Mesenchymal stem cell (in vitro differentiated cells and primary cell): ENCODE measurements around the gene TAF11.

Experiments
- DNase-seq: peaks from one replicate; pipeline ENCODE4 v3.0.0-alpha.2; 2013
- H2AFZ ChIP-seq: one replicate; pipeline ENCODE4 v1.6.1; 2013; ENCODE audit warnings: low read depth, mild to moderate bottlenecking, control low read depth, inconsistent platforms, low read length, moderate library complexity
- H2AK5ac ChIP-seq: 2 replicates; pipeline ENCODE4 v1.6.1; 2013; ENCODE audit warnings: low read length, moderate library complexity, mild to moderate bottlenecking, inconsistent platforms; ENCODE audit not compliant: severe bottlenecking
- H2BK120ac ChIP-seq: one replicate; pipeline ENCODE4 v1.6.1; 2013; ENCODE audit warnings: low read depth, mild to moderate bottlenecking, inconsistent platforms, low read length, moderate library complexity
- H2BK12ac ChIP-seq, 2 experiments: one replicate each; pipeline ENCODE4 v1.6.1; 2013; ENCODE audit warnings: inconsistent platforms in 2 of 2, low read length in 2 of 2, mild to moderate bottlenecking in 2 of 2, moderate library complexity in 2 of 2, control low read depth in 1 of 2
- H2BK15ac ChIP-seq: one replicate; pipeline ENCODE4 v1.6.1; 2013; ENCODE audit warnings: mild to moderate bottlenecking, low read depth, inconsistent platforms; ENCODE audit not compliant: poor library complexity, severe bottlenecking
- H2BK5ac ChIP-seq: 2 replicates; pipeline ENCODE4 v1.6.1; 2013; ENCODE audit warnings: low read depth, mild to moderate bottlenecking, low read length, control low read depth, inconsistent platforms; ENCODE audit not compliant: poor library complexity, severe bottlenecking
- H3K14ac ChIP-seq, 2 experiments: one replicate each; pipeline ENCODE4 v1.6.1; 2013; ENCODE audit warnings: inconsistent platforms in 2 of 2, low read length in 2 of 2, control low read depth in 1 of 2, mild to moderate bottlenecking in 1 of 2, moderate library complexity in 1 of 2
- H3K18ac ChIP-seq, 2 experiments: one replicate each; pipeline ENCODE4 v1.6.1; 2013; ENCODE audit warnings: inconsistent platforms in 2 of 2, low read length in 2 of 2, control low read depth in 1 of 2, low read depth in 1 of 2, mild to moderate bottlenecking in 1 of 2
- H3K23ac ChIP-seq, 2 experiments: one replicate each; pipeline ENCODE4 v1.6.1; 2013; ENCODE audit warnings: inconsistent platforms in 2 of 2, low read length in 2 of 2, mild to moderate bottlenecking in 2 of 2, moderate library complexity in 2 of 2, control low read depth in 1 of 2
- H3K27ac ChIP-seq: 2 replicates; pipeline ENCODE4 v1.5.1; 2013; ENCODE audit warnings: mild to moderate bottlenecking, moderate library complexity, low read length, control low read depth, inconsistent platforms; ENCODE audit not compliant: poor library complexity, severe bottlenecking
- H3K27me3 ChIP-seq, 2 experiments: 2 replicates each; pipeline versions ENCODE4 v1.6.1 to v1.7.0; 2013; ENCODE audit warnings: low read length in 2 of 2, mild to moderate bottlenecking in 2 of 2, moderate library complexity in 2 of 2, control low read depth in 1 of 2, inconsistent platforms in 1 of 2; ENCODE audit not compliant: control insufficient read depth in 1 of 2, insufficient read depth in 1 of 2
- H3K36me3 ChIP-seq, 2 experiments: 2 replicates each; pipeline versions ENCODE4 v1.6.1 to v1.7.0; 2013; ENCODE audit warnings: low read length in 2 of 2, control low read depth in 1 of 2, inconsistent platforms in 1 of 2, low read depth in 1 of 2, mild to moderate bottlenecking in 1 of 2; ENCODE audit not compliant: insufficient read depth in 2 of 2, control insufficient read depth in 1 of 2
- H3K4ac ChIP-seq, 2 experiments: one replicate each; pipeline ENCODE4 v1.6.1; 2013; ENCODE audit warnings: inconsistent platforms in 2 of 2, low read length in 2 of 2, mild to moderate bottlenecking in 2 of 2, moderate library complexity in 2 of 2, control low read depth in 1 of 2, low read depth in 1 of 2
- H3K4me1 ChIP-seq: 2 replicates; pipeline ENCODE4 v1.6.1; 2013; ENCODE audit warnings: low read depth, low read length, control low read depth; ENCODE audit not compliant: control insufficient read depth, insufficient read depth
- H3K4me2 ChIP-seq: 2 replicates; pipeline ENCODE4 v1.6.1; 2013; ENCODE audit warnings: low read length, mild to moderate bottlenecking, inconsistent platforms; ENCODE audit not compliant: poor library complexity, severe bottlenecking
- H3K4me3 ChIP-seq, 2 experiments: 2 replicates each; pipeline versions ENCODE4 v1.5.1 to v1.7.0; 2013; ENCODE audit warnings: low read length in 2 of 2, mild to moderate bottlenecking in 2 of 2, control low read depth in 1 of 2, low read depth in 1 of 2; ENCODE audit not compliant: insufficient read depth in 1 of 2
- H3K79me1 ChIP-seq: replicated peaks from 2 replicates; pipeline ENCODE4 v1.6.1; 2013; ENCODE audit warnings: mild to moderate bottlenecking, control low read depth, low read length, inconsistent platforms; ENCODE audit not compliant: poor library complexity, severe bottlenecking
- H3K9ac ChIP-seq: 2 replicates; pipeline ENCODE4 v1.7.0; 2013; ENCODE audit warnings: mild to moderate bottlenecking, low read length, moderate library complexity
- H3K9me3 ChIP-seq: 2 replicates; pipeline ENCODE4 v1.7.0; 2013; ENCODE audit warnings: mild to moderate bottlenecking, low read length; ENCODE audit not compliant: control insufficient read depth
- H4K8ac ChIP-seq: one replicate; pipeline ENCODE4 v1.6.1; 2013; ENCODE audit warnings: inconsistent platforms, mild to moderate bottlenecking, low read length, moderate library complexity
- H4K91ac ChIP-seq: one replicate; pipeline ENCODE4 v1.6.1; 2013; ENCODE audit warnings: mild to moderate bottlenecking, low read length, inconsistent platforms
- WGBS: methylation state at CpG from one replicate; pipeline ENCODE4 v1.1.7; 2013; ENCODE audit warnings: mixed read lengths; 5-methylcytosine and 5-hydroxymethylcytosine counted together

TAF11 gene

DNA sequence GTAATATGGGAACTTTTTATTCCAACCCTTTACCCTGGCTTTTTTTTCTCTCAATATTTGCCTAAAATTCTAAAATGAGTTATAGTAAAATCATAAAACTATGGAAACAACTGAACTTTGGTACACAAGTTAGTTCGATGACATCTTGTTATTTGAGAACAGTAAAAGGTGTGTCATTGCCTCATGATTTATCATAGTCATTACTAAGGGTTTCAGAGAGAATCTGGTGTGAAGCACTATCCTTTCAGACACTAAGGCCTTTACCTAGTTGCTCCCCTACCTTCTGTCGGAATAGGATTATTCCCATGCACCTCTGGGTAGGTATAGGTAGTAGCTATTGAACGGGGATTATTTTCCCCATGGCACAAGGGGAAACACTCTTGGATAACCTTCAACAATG lies 11.4 kb downstream of the TAF11 start:
- Histone ChIP-seq H3K4ac (no peak overlapping the region), H3K18ac (no peak overlapping the region), H2BK15ac (no peak overlapping the region), H3K36me3 (peaks cover 16 to 96% of the 10 kb centered on the region in 2 experiments), H3K4me1 (no peaks in the 10 kb centered on the region), H2AK5ac (no peak overlapping the region), H4K91ac (no peak overlapping the region), H3K79me1 (peaks cover 12% of the 10 kb centered on the region), H3K23ac (no peak overlapping the region), H2BK12ac (no peak overlapping the region), H3K27me3 (no peaks in the 10 kb centered on the region), H3K14ac (no peak overlapping the region), H2BK120ac (no peak overlapping the region), H3K4me3 (no peak overlapping the region), H3K27ac (no peak overlapping the region), H3K4me2 (no peak overlapping the region), H4K8ac (no peak overlapping the region), H3K9ac (no peak overlapping the region), H2AFZ (no peak overlapping the region), H3K9me3 (no peaks in the 10 kb centered on the region), H2BK5ac (no peak overlapping the region)
- DNase-seq, result no peak
- 100% methylated on average over 2 of the region's 3 CpGs for WGBS

- Histone ChIP-seq H2BK12ac (no peak overlapping the region), H2BK15ac (no peak overlapping the region), H3K9ac (no peak overlapping the region), H3K27me3 (no peaks in the 10 kb centered on the region), H3K9me3 (no peaks in the 10 kb centered on the region), H3K79me1 (peaks cover 12% of the 10 kb centered on the region), H4K91ac (no peak overlapping the region), H3K18ac (no peak overlapping the region), H3K14ac (no peak overlapping the region), H3K4me1 (no peaks in the 10 kb centered on the region), H4K8ac (no peak overlapping the region), H3K4ac (no peak overlapping the region), H3K23ac (no peak overlapping the region), H3K36me3 (peaks cover 22 to 96% of the 10 kb centered on the region in 2 experiments), H2AK5ac (no peak overlapping the region), H2BK5ac (no peak overlapping the region), H3K4me2 (no peak overlapping the region), H3K4me3 (no peak overlapping the region), H3K27ac (no peak overlapping the region), H2BK120ac (no peak overlapping the region), H2AFZ (no peak overlapping the region)
- no peak for DNase-seq
- WGBS, result 91% methylated on average over 2 of the region's 4 CpGs
Observed at GRCh38 chr6:34875292-34876213, 12.3 kb downstream of the TAF11 start.

- H3K23ac ChIP-seq, result no peak overlapping the region
- no peak overlapping the region for H2AFZ ChIP-seq
- no peak for DNase-seq
- H3K14ac ChIP-seq, result no peak overlapping the region
- H2AK5ac ChIP-seq, result no peak overlapping the region
- H3K27ac ChIP-seq, result no peak overlapping the region
- H4K91ac ChIP-seq, result no peak overlapping the region
- no peak overlapping the region for H3K4me2 ChIP-seq
- H3K4ac ChIP-seq, result no peak overlapping the region
- H3K4me1 ChIP-seq, result no peaks in the 10 kb centered on the region
- no peaks in the 10 kb centered on the region for H3K27me3 ChIP-seq
- no peak overlapping the region for H2BK15ac ChIP-seq
- no peak overlapping the region for H2BK5ac ChIP-seq
- no peak overlapping the region for H3K18ac ChIP-seq
- no peak overlapping the region for H4K8ac ChIP-seq
- H3K79me1 ChIP-seq, result peaks cover 4% of the 10 kb centered on the region
- H3K9me3 ChIP-seq, result no peaks in the 10 kb centered on the region
- peaks cover 19 to 79% of the 10 kb centered on the region in 2 experiments for H3K36me3 ChIP-seq
- no peak overlapping the region for H3K9ac ChIP-seq
- no peak overlapping the region for H2BK120ac ChIP-seq
- no peak overlapping the region for H3K4me3 ChIP-seq
- no peak overlapping the region for H2BK12ac ChIP-seq
- 87% methylated on average over 1 of the region's 1 CpG for WGBS
Observed at GRCh38 chr6:34872332-34872731, 15.5 kb downstream of the TAF11 start.

GRCh38 chr6:34871853-34872252 lies 16.0 kb downstream of the TAF11 start:
- Histone ChIP-seq H2BK120ac (no peak overlapping the region), H2BK12ac (no peak overlapping the region), H3K14ac (no peak overlapping the region), H3K27me3 (no peaks in the 10 kb centered on the region), H3K4me3 (no peak overlapping the region), H3K79me1 (peaks cover 4% of the 10 kb centered on the region), H3K36me3 (peaks cover 21 to 78% of the 10 kb centered on the region in 2 experiments), H4K8ac (no peak overlapping the region), H2BK15ac (no peak overlapping the region), H3K4ac (no peak overlapping the region), H2BK5ac (no peak overlapping the region), H2AFZ (no peak overlapping the region), H3K4me1 (no peaks in the 10 kb centered on the region), H2AK5ac (no peak overlapping the region), H3K9ac (no peak overlapping the region), H3K18ac (no peak overlapping the region), H3K23ac (no peak overlapping the region), H3K4me2 (no peak overlapping the region), H4K91ac (no peak overlapping the region), H3K27ac (no peak overlapping the region), H3K9me3 (no peaks in the 10 kb centered on the region)
- WGBS, result 98% methylated on average over 3 of the region's 4 CpGs
- DNase-seq, result no peak
